ENCODE results near the gene TEKT1.

GRCh38 chr17:6830383-6830986, 1.0 kb downstream of the TEKT1 start:
- TF ChIP-seq POLR2A (IDR thresholded peaks at IDR 0.05; ENCODE audit: low read depth, low read length) (no peak), POLR2AphosphoS5 (IDR thresholded peaks at IDR 0.05; ENCODE audit: low read depth, low read length) (no peak), TAF1 (IDR thresholded peaks at IDR 0.05; ENCODE audit: low read depth, low read length) (no peak), POU2F2 (IDR thresholded peaks at IDR 0.05; ENCODE audit: low read depth, low read length) (no peak), PAX5 (IDR thresholded peaks at IDR 0.05; ENCODE audit: insufficient read depth, low read length, severe bottlenecking) (no peak), SPI1 (IDR thresholded peaks at IDR 0.05; ENCODE audit: low read depth, low read length) (no peak)

Measured in GM12891 (cell line).